ENCODE measurements around the gene ZSCAN30.

- TF ChIP-seq CTCF (IDR thresholded peaks at IDR 0.05; ENCODE audit: low read depth, low read length) (no peak), MYC (IDR thresholded peaks at IDR 0.05; ENCODE audit: low read depth, low read length) (no peak)
Observed at GRCh38 chr18:35324926-35325655, 35.1 kb upstream of the ZSCAN30 start.
